Mesenchymal stem cell (in vitro differentiated cells and primary cell): ENCODE data around the gene LPP.
A peak's percentile ranks its signal among the peaks of the same experiment; 100 is the strongest.

Experiments used
- DNase-seq: peaks from one replicate; pipeline ENCODE4 v3.0.0-alpha.2; 2013
- H2AFZ ChIP-seq: one replicate; pipeline ENCODE4 v1.6.1; 2013; ENCODE audit warnings: low read depth, mild to moderate bottlenecking, control low read depth, inconsistent platforms, low read length, moderate library complexity
- H2AK5ac ChIP-seq: 2 replicates; pipeline ENCODE4 v1.6.1; 2013; ENCODE audit warnings: low read length, moderate library complexity, mild to moderate bottlenecking, inconsistent platforms; ENCODE audit not compliant: severe bottlenecking
- H2BK120ac ChIP-seq: one replicate; pipeline ENCODE4 v1.6.1; 2013; ENCODE audit warnings: low read depth, mild to moderate bottlenecking, inconsistent platforms, low read length, moderate library complexity
- H2BK12ac ChIP-seq, 2 experiments: one replicate each; pipeline ENCODE4 v1.6.1; 2013; ENCODE audit warnings: inconsistent platforms in 2 of 2, low read length in 2 of 2, mild to moderate bottlenecking in 2 of 2, moderate library complexity in 2 of 2, control low read depth in 1 of 2
- H2BK15ac ChIP-seq: one replicate; pipeline ENCODE4 v1.6.1; 2013; ENCODE audit warnings: mild to moderate bottlenecking, low read depth, inconsistent platforms; ENCODE audit not compliant: poor library complexity, severe bottlenecking
- H2BK5ac ChIP-seq: 2 replicates; pipeline ENCODE4 v1.6.1; 2013; ENCODE audit warnings: low read depth, mild to moderate bottlenecking, low read length, control low read depth, inconsistent platforms; ENCODE audit not compliant: poor library complexity, severe bottlenecking
- H3K14ac ChIP-seq, 2 experiments: one replicate each; pipeline ENCODE4 v1.6.1; 2013; ENCODE audit warnings: inconsistent platforms in 2 of 2, low read length in 2 of 2, control low read depth in 1 of 2, mild to moderate bottlenecking in 1 of 2, moderate library complexity in 1 of 2
- H3K18ac ChIP-seq, 2 experiments: one replicate each; pipeline ENCODE4 v1.6.1; 2013; ENCODE audit warnings: inconsistent platforms in 2 of 2, low read length in 2 of 2, control low read depth in 1 of 2, low read depth in 1 of 2, mild to moderate bottlenecking in 1 of 2
- H3K23ac ChIP-seq, 2 experiments: one replicate each; pipeline ENCODE4 v1.6.1; 2013; ENCODE audit warnings: inconsistent platforms in 2 of 2, low read length in 2 of 2, mild to moderate bottlenecking in 2 of 2, moderate library complexity in 2 of 2, control low read depth in 1 of 2
- H3K27ac ChIP-seq: 2 replicates; pipeline ENCODE4 v1.5.1; 2013; ENCODE audit warnings: mild to moderate bottlenecking, moderate library complexity, low read length, control low read depth, inconsistent platforms; ENCODE audit not compliant: poor library complexity, severe bottlenecking
- H3K27me3 ChIP-seq, 2 experiments: 2 replicates each; pipeline versions ENCODE4 v1.6.1 to v1.7.0; 2013; ENCODE audit warnings: low read length in 2 of 2, mild to moderate bottlenecking in 2 of 2, moderate library complexity in 2 of 2, control low read depth in 1 of 2, inconsistent platforms in 1 of 2; ENCODE audit not compliant: control insufficient read depth in 1 of 2, insufficient read depth in 1 of 2
- H3K36me3 ChIP-seq, 2 experiments: 2 replicates each; pipeline versions ENCODE4 v1.6.1 to v1.7.0; 2013; ENCODE audit warnings: low read length in 2 of 2, control low read depth in 1 of 2, inconsistent platforms in 1 of 2, low read depth in 1 of 2, mild to moderate bottlenecking in 1 of 2; ENCODE audit not compliant: insufficient read depth in 2 of 2, control insufficient read depth in 1 of 2
- H3K4ac ChIP-seq, 2 experiments: one replicate each; pipeline ENCODE4 v1.6.1; 2013; ENCODE audit warnings: inconsistent platforms in 2 of 2, low read length in 2 of 2, mild to moderate bottlenecking in 2 of 2, moderate library complexity in 2 of 2, control low read depth in 1 of 2, low read depth in 1 of 2
- H3K4me1 ChIP-seq: 2 replicates; pipeline ENCODE4 v1.6.1; 2013; ENCODE audit warnings: low read depth, low read length, control low read depth; ENCODE audit not compliant: control insufficient read depth, insufficient read depth
- H3K4me2 ChIP-seq: 2 replicates; pipeline ENCODE4 v1.6.1; 2013; ENCODE audit warnings: low read length, mild to moderate bottlenecking, inconsistent platforms; ENCODE audit not compliant: poor library complexity, severe bottlenecking
- H3K4me3 ChIP-seq, 2 experiments: 2 replicates each; pipeline versions ENCODE4 v1.5.1 to v1.7.0; 2013; ENCODE audit warnings: low read length in 2 of 2, mild to moderate bottlenecking in 2 of 2, control low read depth in 1 of 2, low read depth in 1 of 2; ENCODE audit not compliant: insufficient read depth in 1 of 2
- H3K79me1 ChIP-seq: replicated peaks from 2 replicates; pipeline ENCODE4 v1.6.1; 2013; ENCODE audit warnings: mild to moderate bottlenecking, control low read depth, low read length, inconsistent platforms; ENCODE audit not compliant: poor library complexity, severe bottlenecking
- H3K9ac ChIP-seq: 2 replicates; pipeline ENCODE4 v1.7.0; 2013; ENCODE audit warnings: mild to moderate bottlenecking, low read length, moderate library complexity
- H3K9me3 ChIP-seq: 2 replicates; pipeline ENCODE4 v1.7.0; 2013; ENCODE audit warnings: mild to moderate bottlenecking, low read length; ENCODE audit not compliant: control insufficient read depth
- H4K8ac ChIP-seq: one replicate; pipeline ENCODE4 v1.6.1; 2013; ENCODE audit warnings: inconsistent platforms, mild to moderate bottlenecking, low read length, moderate library complexity
- H4K91ac ChIP-seq: one replicate; pipeline ENCODE4 v1.6.1; 2013; ENCODE audit warnings: mild to moderate bottlenecking, low read length, inconsistent platforms
- WGBS: methylation state at CpG from one replicate; pipeline ENCODE4 v1.1.7; 2013; ENCODE audit warnings: mixed read lengths; 5-methylcytosine and 5-hydroxymethylcytosine counted together

The LPP gene

DNA sequence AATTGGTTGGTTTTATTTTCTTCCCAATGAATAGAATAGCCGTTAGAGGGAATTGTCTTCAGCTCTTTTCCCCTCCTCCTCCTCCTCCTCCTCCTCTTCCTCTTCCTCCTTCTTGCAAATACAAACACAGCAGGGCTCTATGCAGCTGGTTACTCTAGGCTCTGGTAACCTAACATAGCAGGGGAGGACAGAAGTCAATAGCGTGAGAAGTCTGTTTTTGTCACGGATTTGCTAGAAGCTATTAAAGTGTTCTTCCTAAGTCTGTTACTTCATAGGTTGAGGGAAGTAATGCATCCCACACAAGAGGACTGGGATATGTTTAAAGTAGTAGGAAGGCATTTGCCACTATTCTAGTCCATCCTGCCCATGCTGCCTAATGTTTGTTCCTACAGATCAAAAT lies 643.1 kb downstream of the LPP start:
- peak; percentile 62 for DNase-seq
- H3K14ac ChIP-seq: no peak overlapping the region
- H3K4me2 ChIP-seq: no peak overlapping the region
- H2AK5ac ChIP-seq: no peak overlapping the region
- H3K27me3 ChIP-seq: no peaks in the 10 kb centered on the region
- no peaks in the 10 kb centered on the region for H3K9me3 ChIP-seq
- no peak overlapping the region for H2AFZ ChIP-seq
- WGBS: 55% methylated on average over 1 of the region's 3 CpGs
- no peak overlapping the region for H2BK15ac ChIP-seq
- peaks cover 14% of the 10 kb centered on the region for H3K79me1 ChIP-seq
- no peak overlapping the region for H2BK5ac ChIP-seq
- no peak overlapping the region for H3K4ac ChIP-seq
- no peak overlapping the region for H3K27ac ChIP-seq
- H3K4me1 ChIP-seq: no peaks in the 10 kb centered on the region
- no peak overlapping the region for H3K4me3 ChIP-seq
- no peak overlapping the region for H2BK12ac ChIP-seq
- no peak overlapping the region for H4K91ac ChIP-seq
- H4K8ac ChIP-seq: peak overlapping the region; percentile 32
- H3K18ac ChIP-seq: peak overlapping the region in 1 of 2 experiments; percentile 11
- no peak overlapping the region for H2BK120ac ChIP-seq
- H3K36me3 ChIP-seq: peaks cover 0 to 6% of the 10 kb centered on the region in 2 experiments
- H3K23ac ChIP-seq: no peak overlapping the region
- peak overlapping the region; percentile 52 for H3K9ac ChIP-seq

DNA sequence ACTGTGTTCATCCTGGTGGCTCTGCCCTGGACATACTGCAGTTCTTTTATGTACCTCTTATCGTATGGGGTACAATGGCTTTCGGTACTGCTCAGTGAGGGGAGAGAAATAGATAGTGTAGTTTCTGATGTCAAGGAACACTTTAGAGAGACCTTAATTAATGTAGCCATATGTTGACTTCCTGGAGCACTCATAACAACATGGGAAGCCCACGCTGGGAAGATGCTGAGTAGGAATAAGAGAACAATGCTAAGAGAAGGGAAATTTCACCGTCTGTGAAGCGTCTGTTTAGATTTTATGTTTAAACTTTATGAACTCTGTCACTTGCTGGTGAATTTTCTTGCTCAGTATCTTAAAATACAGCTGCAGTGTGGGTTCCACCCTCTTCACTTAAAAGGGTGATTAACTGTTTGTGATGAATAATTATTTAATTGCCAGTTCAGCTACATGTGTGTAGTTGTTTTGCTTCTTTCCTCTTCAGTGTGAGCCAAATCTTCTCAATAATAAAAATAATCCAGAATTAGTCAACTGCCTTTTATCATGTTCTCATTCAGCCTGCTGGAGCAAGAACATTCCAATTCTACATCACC lies 644.7 kb downstream of the LPP start:
- H3K4me3 ChIP-seq: no peak overlapping the region
- peak; percentile 29 for DNase-seq
- no peak overlapping the region for H3K27ac ChIP-seq
- H3K9ac ChIP-seq: no peak overlapping the region
- H3K18ac ChIP-seq: no peak overlapping the region
- H3K23ac ChIP-seq: no peak overlapping the region
- H3K27me3 ChIP-seq: no peaks in the 10 kb centered on the region
- no peak overlapping the region for H2BK12ac ChIP-seq
- no peak overlapping the region for H3K4ac ChIP-seq
- H2AK5ac ChIP-seq: no peak overlapping the region
- H3K79me1 ChIP-seq: peaks cover 9% of the 10 kb centered on the region
- no peak overlapping the region for H2BK15ac ChIP-seq
- H3K9me3 ChIP-seq: no peaks in the 10 kb centered on the region
- no peak overlapping the region for H3K4me2 ChIP-seq
- H3K36me3 ChIP-seq: no peaks in the 10 kb centered on the region
- H2AFZ ChIP-seq: no peak overlapping the region
- H2BK120ac ChIP-seq: no peak overlapping the region
- WGBS: 57% methylated on average over 5 of the region's 5 CpGs
- no peak overlapping the region for H2BK5ac ChIP-seq
- no peaks in the 10 kb centered on the region for H3K4me1 ChIP-seq
- H4K8ac ChIP-seq: no peak overlapping the region
- H3K14ac ChIP-seq: no peak overlapping the region
- no peak overlapping the region for H4K91ac ChIP-seq

DNA sequence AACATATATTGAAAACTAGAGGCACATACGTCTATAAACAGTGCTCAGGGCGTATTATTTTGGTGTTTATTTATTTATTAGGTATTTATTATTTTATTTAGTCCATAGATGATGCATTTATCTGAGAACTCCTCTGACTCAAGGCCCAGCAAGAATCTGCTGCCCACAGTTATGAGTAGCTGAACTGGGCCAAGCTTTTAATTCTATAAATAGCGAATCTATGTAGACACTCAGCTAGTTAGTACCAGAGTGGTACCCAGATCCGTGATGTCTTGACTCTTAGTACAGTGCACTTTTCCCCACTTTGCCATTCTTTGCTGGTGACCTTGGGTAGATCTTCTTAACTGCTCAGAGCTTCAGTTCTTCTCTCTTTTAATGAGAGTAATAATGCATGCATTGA lies 647.4 kb downstream of the LPP start:
- Histone ChIP-seq H3K4me3 (no peak overlapping the region), H2BK15ac (no peak overlapping the region), H3K9ac (no peak overlapping the region), H4K91ac (no peak overlapping the region), H2BK5ac (no peak overlapping the region), H3K4me2 (no peak overlapping the region), H3K14ac (no peak overlapping the region), H2AK5ac (no peak overlapping the region), H2AFZ (no peak overlapping the region), H3K4ac (no peak overlapping the region), H2BK12ac (no peak overlapping the region), H2BK120ac (no peak overlapping the region), H3K27me3 (no peaks in the 10 kb centered on the region), H3K79me1 (peaks cover 8% of the 10 kb centered on the region), H3K36me3 (no peaks in the 10 kb centered on the region), H3K9me3 (peaks cover 5% of the 10 kb centered on the region), H3K27ac (no peak overlapping the region), H3K4me1 (no peaks in the 10 kb centered on the region), H3K18ac (no peak overlapping the region), H4K8ac (no peak overlapping the region), H3K23ac (no peak overlapping the region)
- DNase-seq: no peak
- 100% methylated on average over 2 of the region's 4 CpGs for WGBS

DNA sequence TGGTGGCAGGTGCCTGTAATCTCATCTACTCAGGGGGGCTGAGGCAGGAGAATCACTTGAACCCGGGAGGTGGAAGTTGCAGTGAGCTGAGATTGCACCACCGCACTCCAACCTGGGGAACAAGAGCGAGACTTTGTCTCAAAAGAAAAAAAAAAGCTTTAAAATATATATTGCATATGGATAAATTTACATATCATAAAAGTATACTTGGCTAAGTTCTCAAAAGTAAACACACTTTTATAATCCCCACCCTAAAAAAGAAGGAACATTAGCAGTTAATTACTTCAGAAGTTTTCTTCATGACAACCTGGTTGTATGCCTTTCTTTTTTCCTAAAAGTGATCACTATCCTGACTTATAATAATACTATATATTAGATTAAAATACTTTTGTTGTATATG lies 648.7 kb downstream of the LPP start:
- H3K9ac ChIP-seq: no peak overlapping the region
- no peak for DNase-seq
- H3K18ac ChIP-seq: no peak overlapping the region
- no peak overlapping the region for H2BK120ac ChIP-seq
- H3K9me3 ChIP-seq: peaks cover 17% of the 10 kb centered on the region
- no peak overlapping the region for H2AFZ ChIP-seq
- no peak overlapping the region for H4K91ac ChIP-seq
- H2BK15ac ChIP-seq: no peak overlapping the region
- no peaks in the 10 kb centered on the region for H3K4me1 ChIP-seq
- no peaks in the 10 kb centered on the region for H3K36me3 ChIP-seq
- no peak overlapping the region for H3K23ac ChIP-seq
- no peak overlapping the region for H3K4ac ChIP-seq
- WGBS: 100% methylated on average over 1 of the region's 3 CpGs
- H3K27me3 ChIP-seq: no peaks in the 10 kb centered on the region
- H3K14ac ChIP-seq: no peak overlapping the region
- H3K27ac ChIP-seq: no peak overlapping the region
- peaks cover 5% of the 10 kb centered on the region for H3K79me1 ChIP-seq
- no peak overlapping the region for H3K4me3 ChIP-seq
- H2BK5ac ChIP-seq: no peak overlapping the region
- H2BK12ac ChIP-seq: no peak overlapping the region
- no peak overlapping the region for H4K8ac ChIP-seq
- no peak overlapping the region for H2AK5ac ChIP-seq
- no peak overlapping the region for H3K4me2 ChIP-seq
